Uterus (tissue), 4 donors: ENCODE measurements around the gene PIAS4. TPM values are rescaled to one million over a fixed set of nuclear protein-coding genes. Genes with fewer than 3 reads are reported as not detected.

ENCODE experiments used
- DNase-seq, 2 donors: peaks; one replicate each; pipeline ENCODE4 v3.0.0-alpha.2; 2019 to 2020
- H3K27ac ChIP-seq, 2 donors: fragments of 200-600 bp; sonication (generic); 1 replicate in 1 of 2; 2 replicates in 1 of 2; pipeline ENCODE4 v1.5.1; 2016 to 2018
- H3K27me3 ChIP-seq, 2 donors: fragments of 200-600 bp; sonication (generic); one replicate each; pipeline ENCODE4 v1.5.1; 2018 to 2019; ENCODE audit warnings: control low read depth in 1 of 2
- H3K36me3 ChIP-seq, 2 donors: fragments of 200-600 bp; sonication (generic); one replicate each; pipeline ENCODE4 v1.5.1; 2019; ENCODE audit warnings: control low read depth in 1 of 2
- H3K4me1 ChIP-seq, 2 donors: fragments of 200-600 bp; sonication (generic); one replicate each; pipeline ENCODE4 v1.5.1; 2018 to 2019; ENCODE audit warnings: control low read depth in 1 of 2
- H3K4me3 ChIP-seq, 2 donors: fragments of 200-600 bp; sonication (generic); 1 replicate in 1 of 2; 2 replicates in 1 of 2; pipeline ENCODE4 v1.5.1; 2018 to 2019; ENCODE audit warnings: mild to moderate bottlenecking in 1 of 2
- H3K9me3 ChIP-seq, 2 donors: fragments of 200-600 bp; sonication (generic); one replicate each; pipeline ENCODE4 v1.5.1; 2019; ENCODE audit warnings: control low read depth in 1 of 2
- POLR2A ChIP-seq, 2 donors: fragments of 450-650 bp; IDR thresholded peaks; one replicate each; pipeline ENCODE4 v1.6.1; 2016; ENCODE audit warnings: antibody characterized with exemption in 2 of 2, mild to moderate bottlenecking in 1 of 2, moderate library complexity in 1 of 2
- intact Hi-C: fragments of 100-400 bp; cut with DNase I; formaldehyde crosslinking; loops from one replicate; pipeline ENCODE4 v1.15.1; 2023; ENCODE audit warnings: low total_unique reads
- total RNA-seq, 4 donors: library from RNA; depleted of rRNA in 3 of 4; stranded (reverse); fragments of >200 nt in 3 of 4; gene quantifications; one replicate each; pipeline versions ENCODE4 v1.1.0 to v1.2.4, GENCODE V29; 2014 to 2023
- TF ChIP-seq, protein P1 (sequence below), 4 experiments: fragments of 200-600 bp in 2 of 4; fragments of 450-650 bp in 2 of 4; sonication (generic) in 2 of 4; IDR thresholded peaks; one replicate each; pipeline ENCODE4 v1.5.1; 2016 to 2019; ENCODE audit warnings: antibody characterized with exemption in 4 of 4, mild to moderate bottlenecking in 2 of 4, moderate library complexity in 1 of 4
- donor health status: DM: yes; HTN: yes; CAD: no.

PIAS4 gene
- total RNA-seq, 4 donors from 2014 or later, result 10.0 to 39.4 (median 23.4) TPM

DNA sequence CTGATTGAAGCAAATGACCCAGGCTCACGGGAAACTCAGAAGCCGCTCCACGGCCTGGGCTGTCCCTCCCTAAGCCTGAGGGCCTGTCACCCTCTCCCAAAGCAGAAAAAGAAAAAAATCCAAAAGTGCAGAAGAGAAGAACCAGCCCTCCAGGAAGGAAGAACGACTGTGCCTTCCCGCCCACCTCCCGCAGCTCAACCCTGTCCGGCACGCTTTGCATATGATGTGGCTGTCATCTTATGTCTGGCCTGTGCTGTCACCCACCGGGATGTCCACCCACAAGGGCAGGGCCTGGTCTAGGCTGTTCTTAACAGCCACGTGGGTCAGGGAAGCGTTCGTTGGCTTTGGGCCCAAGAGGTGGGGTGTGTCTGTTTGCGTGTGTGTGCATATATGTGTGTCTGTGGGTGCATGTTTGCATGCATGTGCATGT lies 45.5 kb downstream of the PIAS4 start:
- DNase-seq, result peak in 1 of 2 donors; percentile 28
- Histone ChIP-seq H3K4me1 (peaks cover 0 to 15% of the 10 kb centered on the region in 2 donors), H3K27me3 (no peaks in the 10 kb centered on the region), H3K9me3 (no peaks in the 10 kb centered on the region), H3K4me3 (no peak overlapping the region), H3K36me3 (no peaks in the 10 kb centered on the region), H3K27ac (peak overlapping the region; percentile 40 to 62)
- TF ChIP-seq POLR2A (IDR thresholded peaks at IDR 0.05), result no peak
- TF ChIP-seq, protein P1, sequence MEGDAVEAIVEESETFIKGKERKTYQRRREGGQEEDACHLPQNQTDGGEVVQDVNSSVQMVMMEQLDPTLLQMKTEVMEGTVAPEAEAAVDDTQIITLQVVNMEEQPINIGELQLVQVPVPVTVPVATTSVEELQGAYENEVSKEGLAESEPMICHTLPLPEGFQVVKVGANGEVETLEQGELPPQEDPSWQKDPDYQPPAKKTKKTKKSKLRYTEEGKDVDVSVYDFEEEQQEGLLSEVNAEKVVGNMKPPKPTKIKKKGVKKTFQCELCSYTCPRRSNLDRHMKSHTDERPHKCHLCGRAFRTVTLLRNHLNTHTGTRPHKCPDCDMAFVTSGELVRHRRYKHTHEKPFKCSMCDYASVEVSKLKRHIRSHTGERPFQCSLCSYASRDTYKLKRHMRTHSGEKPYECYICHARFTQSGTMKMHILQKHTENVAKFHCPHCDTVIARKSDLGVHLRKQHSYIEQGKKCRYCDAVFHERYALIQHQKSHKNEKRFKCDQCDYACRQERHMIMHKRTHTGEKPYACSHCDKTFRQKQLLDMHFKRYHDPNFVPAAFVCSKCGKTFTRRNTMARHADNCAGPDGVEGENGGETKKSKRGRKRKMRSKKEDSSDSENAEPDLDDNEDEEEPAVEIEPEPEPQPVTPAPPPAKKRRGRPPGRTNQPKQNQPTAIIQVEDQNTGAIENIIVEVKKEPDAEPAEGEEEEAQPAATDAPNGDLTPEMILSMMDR (IDR thresholded peaks at IDR 0.05), result no peak
- intact Hi-C loops, result no loop called here

DNA sequence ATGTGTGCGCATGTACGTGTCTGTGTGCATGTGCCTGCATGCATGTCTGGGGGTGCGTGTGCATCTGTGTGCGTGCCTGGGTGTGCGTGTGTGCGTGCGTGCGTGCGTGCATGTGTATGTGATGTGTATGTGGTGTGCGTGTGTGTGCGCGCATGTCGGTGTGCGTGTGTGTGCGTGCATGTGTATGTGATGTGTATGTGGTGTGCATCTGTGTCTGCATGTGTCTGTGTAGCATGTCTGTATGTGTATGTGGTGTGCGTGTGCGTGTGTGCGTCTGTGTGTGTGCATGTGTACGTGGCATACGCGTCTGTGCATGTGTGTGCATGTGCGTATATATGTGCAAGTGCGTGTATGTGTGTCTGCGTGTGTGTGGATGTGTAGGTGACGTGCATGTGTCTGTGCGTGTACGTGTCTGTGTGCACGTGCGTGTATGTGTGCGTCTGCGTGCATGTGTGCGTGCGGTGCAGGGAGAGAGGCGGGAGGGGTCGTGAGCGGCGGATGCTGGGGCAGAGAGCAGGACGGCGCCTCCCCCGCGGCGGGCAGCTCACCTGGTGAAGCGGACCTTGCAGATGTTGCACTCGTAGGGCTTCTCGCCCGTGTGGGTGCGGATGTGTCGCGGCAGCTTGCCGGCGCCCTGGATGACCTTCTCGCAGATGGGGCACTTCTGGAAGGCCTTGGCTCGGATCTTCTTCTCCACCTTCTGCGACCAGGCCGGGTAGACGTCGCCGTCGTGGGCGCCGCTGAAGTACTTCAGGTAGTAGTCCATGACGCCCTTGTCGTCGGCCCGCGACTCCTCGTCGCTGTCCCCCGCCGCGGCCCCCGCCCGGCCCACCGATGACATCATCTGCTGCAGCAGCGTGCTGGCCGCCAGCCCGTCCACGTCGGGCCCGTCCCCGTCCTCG lies 46.1 kb downstream of the PIAS4 start:
- intact Hi-C loops, result no loop called here
- Histone ChIP-seq H3K4me1 (peaks cover 0 to 20% of the 10 kb centered on the region in 2 donors), H3K36me3 (no peaks in the 10 kb centered on the region), H3K27me3 (no peaks in the 10 kb centered on the region), H3K9me3 (no peaks in the 10 kb centered on the region), H3K27ac (no peak overlapping the region), H3K4me3 (no peak overlapping the region)
- TF ChIP-seq, protein P1 (IDR thresholded peaks at IDR 0.05), result no peak
- no peak for TF ChIP-seq POLR2A (IDR thresholded peaks at IDR 0.05)
- peak in 1 of 2 donors; percentile 19 for DNase-seq

DNA sequence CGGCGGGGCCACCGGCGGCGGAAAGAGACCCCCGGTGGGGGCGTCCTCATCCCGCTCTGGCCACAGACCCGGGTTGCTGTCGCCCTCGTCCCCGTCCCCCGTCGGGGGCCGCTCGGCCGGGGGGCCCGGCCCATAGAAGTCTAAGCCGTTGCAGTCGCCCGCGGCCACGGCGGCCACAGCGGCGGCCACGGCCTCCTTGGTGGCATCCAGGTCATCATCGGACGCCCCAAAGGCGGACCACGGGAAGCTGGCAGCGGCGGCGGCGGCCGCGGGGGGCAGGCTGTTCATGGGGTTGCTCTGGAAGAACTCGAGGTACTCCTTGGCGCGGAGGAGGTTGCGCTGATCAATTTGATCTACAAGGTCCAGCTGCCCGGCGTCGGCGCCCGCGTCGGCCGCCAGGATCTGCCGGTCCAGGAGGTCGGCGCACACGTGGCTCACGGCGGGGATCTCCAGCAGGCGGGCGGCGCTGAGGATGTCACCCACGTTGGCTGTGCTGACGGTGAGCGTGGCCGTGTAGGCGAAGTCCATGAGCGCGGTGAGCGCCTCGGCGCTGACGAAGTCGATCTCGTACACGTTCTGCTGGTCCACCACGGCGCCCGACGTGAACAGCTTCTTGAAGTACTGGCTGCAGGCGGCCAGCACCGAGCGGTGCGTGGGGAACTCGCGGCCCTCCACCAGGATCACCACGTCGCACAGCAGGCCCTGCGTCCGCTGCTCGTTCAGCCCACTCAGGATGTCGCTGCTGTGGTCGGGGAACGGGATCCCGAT lies 47.1 kb downstream of the PIAS4 start:
- no peak for TF ChIP-seq POLR2A (IDR thresholded peaks at IDR 0.05)
- TF ChIP-seq, protein P1 (IDR thresholded peaks at IDR 0.05), result no peak
- Histone ChIP-seq H3K4me1 (peaks cover 0 to 30% of the 10 kb centered on the region in 2 donors), H3K27ac (no peak overlapping the region), H3K4me3 (no peak overlapping the region), H3K27me3 (no peaks in the 10 kb centered on the region), H3K9me3 (no peaks in the 10 kb centered on the region), H3K36me3 (no peaks in the 10 kb centered on the region)
- no peak for DNase-seq
- intact Hi-C loops, result no loop called here

DNA sequence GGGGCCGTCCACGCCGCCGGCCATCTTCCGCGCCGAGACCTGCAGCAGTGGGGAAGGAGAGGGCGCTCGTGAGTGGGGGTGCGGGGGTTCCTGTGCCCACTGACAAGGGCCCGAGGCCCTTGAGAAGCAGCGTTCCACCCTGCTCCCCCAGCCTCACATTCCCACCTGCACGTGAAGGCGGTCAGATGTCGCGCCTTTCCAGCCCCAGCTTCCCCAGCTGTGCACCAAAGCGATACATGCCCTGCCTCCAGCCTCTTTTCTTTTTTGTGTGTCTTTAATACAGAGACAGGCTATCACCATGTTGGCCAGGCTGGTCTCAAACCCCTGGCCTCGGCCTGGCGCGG lies 47.6 kb downstream of the PIAS4 start:
- no peak for TF ChIP-seq POLR2A (IDR thresholded peaks at IDR 0.05)
- TF ChIP-seq, protein P1 (IDR thresholded peaks at IDR 0.05), result no peak
- Histone ChIP-seq H3K36me3 (no peaks in the 10 kb centered on the region), H3K4me1 (peaks cover 0 to 33% of the 10 kb centered on the region in 2 donors), H3K27me3 (no peaks in the 10 kb centered on the region), H3K4me3 (no peak overlapping the region), H3K9me3 (no peaks in the 10 kb centered on the region), H3K27ac (no peak overlapping the region)
- no peak for DNase-seq
- intact Hi-C loops, result no loop called here
